ENCODE data around the gene ST3GAL3.

Gene ST3GAL3

DNA sequence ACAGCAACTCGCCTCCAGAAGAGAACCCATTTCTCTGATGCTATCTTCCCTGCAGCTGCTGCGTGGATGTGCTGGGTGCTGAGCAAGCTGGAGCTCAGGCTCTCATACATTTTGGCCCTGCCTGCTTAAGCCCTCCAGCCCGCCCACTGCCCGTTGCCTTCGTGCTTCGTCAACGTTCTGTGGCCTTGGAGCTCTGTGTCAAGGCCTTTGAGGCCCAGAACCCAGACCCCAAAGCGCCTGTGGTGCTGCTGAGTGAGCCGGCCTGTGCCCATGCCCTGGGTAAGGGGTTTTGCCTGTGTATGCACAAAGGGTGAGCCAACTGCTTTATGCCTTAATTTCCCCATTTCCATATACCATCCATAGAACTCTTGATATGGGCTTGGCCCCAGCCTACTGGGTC lies 263.6 kb downstream of the ST3GAL3 start:
- DNase-seq, result no peak

DNA sequence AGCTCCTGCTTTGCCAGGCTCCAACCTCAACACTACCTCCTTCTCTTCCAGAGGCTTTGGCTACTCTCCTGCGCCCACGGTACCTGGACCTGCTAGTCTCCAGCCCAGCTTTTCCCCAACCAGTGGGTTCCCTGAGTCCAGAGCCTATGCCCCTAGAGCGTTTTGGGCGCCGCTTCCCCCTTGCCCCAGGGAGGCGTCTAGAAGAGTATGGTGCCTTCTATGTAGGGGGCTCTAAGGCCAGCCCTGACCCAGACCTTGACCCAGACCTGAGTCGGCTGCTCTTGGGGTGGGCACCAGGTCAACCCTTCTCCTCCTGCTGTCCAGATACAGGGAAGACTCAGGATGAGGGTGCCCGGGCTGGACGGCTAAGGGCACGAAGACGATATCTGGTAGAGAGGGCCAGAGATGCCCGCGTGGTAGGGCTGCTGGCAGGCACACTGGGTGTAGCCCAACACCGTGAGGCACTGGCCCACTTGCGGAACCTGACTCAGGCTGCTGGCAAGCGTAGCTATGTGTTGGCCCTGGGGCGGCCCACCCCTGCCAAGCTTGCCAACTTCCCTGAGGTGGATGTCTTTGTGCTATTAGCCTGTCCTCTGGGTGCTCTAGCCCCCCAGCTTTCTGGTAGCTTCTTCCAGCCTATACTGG lies 264.1 kb downstream of the ST3GAL3 start:
- DNase-seq, result no peak

DNA sequence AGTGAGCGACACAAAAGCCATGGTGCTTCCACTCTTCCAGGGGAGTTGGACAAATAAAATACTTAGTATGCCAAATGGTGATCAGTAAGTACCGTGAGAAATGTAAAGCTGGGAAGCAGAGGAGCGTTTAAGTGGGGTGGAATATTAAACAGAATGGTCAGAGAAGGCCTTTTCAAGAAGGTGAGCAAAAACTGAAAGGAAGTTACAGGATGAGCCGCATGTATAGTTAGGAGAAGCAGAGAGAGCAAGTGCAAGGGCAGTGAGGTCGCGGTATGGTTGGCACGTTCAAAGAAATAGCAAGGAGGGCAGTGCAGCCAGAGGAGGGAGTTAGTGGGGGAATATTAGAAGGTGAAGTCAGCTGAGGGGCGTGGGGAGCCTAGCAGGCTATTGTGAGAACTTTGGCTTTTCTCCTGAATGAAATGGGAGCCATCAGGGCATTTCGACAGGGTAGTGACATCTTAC lies 266.7 kb downstream of the ST3GAL3 start:
- peak; percentile 83 for DNase-seq

DNA sequence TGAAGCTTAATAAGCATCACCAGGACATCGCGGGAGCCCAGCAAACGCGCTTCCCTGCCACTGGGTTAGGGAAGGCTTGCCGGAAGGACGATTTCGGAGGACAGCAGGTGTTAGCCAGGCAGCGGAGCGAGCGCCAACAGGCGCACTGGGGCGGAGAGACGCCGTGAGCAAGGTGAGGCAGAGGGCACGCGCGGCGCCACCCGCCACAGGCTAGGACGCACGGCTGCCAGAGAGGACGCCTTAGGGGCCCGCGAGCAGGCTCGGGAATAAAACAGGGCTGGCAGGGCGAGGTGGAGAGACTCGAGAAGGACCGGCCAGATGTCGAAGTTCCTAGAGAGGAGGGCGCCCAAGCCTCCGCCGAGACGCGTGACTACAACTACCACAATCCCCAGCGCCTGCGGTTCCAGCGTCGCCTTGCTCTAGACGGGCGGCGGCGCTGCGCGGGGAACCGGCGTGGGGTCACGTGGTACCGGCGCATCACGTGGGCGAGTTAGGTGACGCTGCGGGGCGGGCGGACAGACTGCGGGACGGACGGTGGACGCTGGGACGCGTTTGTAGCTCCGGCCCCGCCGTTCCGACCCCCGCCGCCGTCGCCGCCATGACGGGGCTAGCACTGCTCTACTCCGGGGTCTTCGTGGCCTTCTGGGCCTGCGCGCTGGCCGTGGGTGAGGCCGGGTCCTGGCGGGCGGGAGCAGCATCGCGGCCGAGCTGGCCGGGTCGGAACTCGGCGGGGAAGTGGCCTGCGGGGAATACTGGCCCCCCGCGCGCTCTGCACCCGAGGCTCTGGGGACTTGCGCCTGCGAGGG lies 267.3 kb downstream of the ST3GAL3 start, which contains the start of gene ATP6V0B:
Gene ATP6V0B, plus strand, starts transcription at position 518 of the 806 bp plus-strand sequence. Its CDS starts 81 bp downstream, at position 599.
- peak; percentile 90 for DNase-seq

DNA sequence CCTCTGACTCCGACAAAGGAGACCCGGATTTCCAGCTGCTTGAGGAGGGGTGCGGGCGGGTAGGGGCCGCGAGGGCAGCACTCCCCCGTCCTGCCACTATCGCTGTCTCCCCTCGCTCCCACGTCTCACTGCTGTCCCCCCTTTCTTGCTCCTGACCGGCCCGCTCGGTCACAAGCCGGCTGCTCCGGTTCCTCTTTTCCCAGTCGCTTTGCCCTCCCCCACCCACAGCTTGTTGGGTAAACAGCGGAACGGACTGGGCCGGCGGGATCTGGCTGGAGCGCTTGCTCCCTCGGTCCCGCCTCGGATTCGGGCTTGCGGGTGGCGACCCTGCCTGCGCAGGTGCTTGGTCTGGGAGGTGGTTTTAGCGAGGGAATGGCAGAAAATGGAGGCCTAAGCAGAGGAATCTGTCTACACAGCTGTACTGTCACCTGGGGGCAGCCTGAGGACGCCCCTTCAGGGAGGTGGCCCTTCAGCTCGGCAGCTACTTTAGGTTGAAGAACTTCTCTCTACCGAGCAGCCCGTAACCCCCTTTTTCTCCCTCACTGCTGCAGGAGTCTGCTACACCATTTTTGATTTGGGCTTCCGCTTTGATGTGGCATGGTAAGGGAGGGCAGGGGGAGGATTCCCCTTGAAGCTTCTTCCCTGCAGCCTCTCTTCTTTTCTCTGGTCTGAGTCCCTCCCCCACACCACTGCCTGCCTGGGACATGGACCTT lies 268.1 kb downstream of the ST3GAL3 start:
- DNase-seq, result no peak

DNA sequence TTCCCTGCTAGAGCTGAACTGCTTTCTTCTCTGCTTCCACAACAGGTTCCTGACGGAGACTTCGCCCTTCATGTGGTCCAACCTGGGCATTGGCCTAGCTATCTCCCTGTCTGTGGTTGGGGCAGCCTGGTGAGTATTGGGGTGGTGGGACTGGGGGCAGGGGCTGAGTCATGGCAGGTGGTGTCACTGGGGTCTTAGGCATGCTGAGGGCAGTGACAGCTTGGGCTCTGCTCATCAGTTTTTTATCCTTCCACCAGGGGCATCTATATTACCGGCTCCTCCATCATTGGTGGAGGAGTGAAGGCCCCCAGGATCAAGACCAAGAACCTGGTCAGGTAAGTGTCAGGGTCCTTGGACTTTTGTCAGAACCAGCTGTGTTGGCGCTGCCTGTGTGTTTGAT lies 268.7 kb downstream of the ST3GAL3 start:
- no peak for DNase-seq

DNA sequence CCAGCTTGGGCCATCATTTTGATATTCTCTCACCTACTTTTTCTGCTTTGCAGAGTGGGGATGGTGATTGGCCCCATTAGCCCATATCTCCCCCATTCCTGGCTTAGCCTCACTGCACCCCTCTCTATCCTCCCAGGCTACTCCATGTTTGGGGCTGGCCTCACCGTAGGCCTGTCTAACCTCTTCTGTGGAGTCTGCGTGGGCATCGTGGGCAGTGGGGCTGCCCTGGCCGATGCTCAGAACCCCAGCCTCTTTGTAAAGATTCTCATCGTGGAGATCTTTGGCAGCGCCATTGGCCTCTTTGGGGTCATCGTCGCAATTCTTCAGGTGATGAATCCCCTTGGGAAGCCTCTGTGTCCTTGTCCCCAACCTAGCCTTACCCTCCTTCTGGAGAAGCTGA lies 269.6 kb downstream of the ST3GAL3 start:
- DNase-seq, result no peak

DNA sequence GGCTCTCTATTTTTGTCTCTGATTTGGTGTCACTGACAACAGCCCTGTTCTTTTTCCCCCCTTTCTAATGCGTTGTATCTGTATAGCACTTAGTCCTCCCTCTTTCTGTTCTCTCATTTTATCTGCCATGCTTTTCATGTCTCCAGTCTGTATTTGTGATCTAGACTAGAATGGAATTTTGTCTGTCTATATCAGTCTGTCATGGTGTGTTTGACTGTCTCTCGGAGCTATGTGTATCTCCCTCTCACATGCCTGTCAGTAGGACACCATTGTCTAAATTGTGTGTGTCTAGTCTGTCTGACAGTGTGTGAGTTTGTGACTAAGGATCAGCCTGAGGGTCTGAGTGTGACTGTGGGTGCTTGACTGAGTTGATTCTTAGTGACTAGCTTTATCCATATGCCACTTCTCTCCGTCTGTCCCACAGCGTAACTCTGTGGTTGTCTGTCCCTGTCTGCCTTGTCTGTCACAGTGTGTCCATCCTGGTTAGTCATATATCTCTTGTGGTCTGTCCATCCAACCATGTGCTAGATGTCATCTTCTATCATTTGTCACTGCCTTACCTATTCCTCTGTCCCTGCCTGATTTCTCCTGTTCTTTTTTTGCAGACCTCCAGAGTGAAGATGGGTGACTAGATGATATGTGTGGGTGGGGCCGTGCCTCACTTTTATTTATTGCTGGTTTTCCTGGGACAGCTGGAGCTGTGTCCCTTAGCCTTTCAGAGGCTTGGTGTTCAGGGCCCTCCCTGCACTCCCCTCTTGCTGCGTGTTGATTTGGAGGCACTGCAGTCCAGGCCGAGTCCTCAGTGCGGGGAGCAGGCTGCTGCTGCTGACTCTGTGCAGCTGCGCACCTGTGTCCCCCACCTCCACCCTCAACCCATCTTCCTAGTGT lies 270.3 kb downstream of the ST3GAL3 start:
- no peak for DNase-seq

DNA sequence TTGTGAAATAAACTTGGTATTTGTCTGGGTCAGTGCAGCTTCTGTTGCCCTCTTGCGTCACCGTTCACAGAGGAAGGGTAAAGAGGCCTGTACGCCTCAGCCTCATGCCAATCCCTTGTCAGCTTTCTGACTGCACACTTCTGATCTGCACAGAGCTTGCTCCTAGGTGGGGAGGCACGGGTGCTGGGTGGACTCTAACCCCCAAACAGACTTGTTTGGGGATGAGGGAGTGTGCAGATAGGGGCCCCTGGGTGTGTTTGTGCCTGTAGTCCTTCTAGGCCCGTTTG lies 270.9 kb downstream of the ST3GAL3 start:
- DNase-seq, result no peak

DNA sequence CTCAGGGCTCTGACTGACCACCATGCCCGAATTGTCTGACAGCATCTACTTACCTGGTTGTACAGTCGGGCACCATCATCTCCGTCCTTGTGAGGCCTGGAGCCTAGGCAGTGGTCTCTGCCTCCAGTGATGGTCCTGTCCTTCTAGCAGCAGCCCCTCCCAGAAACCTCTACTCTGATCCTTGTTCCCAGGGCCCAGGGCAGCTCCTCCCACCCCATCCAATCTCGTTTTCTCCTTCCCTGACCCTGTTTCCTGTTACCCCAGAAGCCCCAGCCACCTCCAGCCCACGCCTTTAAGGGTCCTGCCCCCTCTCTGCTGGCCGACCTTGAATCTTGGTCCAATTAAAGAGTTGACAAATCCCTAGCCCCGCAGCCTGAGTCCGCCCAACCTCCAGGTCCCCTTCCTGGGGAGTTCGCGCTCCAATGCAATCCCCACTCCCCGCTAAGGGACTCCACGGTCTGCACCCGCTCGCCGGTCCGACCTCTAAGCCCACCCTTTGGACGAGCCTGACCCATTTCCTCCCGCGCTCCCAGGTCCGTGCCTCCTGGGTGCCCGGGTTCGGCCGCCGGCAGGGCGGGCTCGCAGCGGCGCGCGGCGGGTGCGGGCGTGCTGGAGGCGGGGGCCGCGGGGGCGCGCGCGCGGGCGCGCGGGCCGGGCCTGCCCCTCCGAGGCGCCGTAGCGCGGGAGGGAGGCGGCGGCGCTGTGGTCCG lies 271.4 kb downstream of the ST3GAL3 start, which contains the start of gene B4GALT2:
Gene B4GALT2, plus strand, starts transcription at position 660 of the 710 bp plus-strand sequence. CDS start 1,951 bp downstream, outside the sequence.
- DNase-seq, result peak; percentile 35

DNA sequence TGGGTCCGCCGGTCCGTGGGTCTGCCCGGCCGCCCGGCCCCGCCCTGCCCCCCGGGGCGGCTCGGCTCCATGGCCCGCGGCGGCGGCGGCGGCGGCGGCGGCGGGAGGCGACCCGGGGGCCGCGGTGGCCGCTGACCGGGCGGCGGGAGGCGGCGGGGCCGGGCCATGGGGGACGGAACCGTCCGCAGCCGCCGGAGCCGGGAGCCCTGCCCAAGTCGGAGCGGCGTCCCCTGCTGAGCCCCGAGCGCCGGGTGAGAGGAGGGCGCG lies 271.9 kb downstream of the ST3GAL3 start:
- DNase-seq, result no peak

DNA sequence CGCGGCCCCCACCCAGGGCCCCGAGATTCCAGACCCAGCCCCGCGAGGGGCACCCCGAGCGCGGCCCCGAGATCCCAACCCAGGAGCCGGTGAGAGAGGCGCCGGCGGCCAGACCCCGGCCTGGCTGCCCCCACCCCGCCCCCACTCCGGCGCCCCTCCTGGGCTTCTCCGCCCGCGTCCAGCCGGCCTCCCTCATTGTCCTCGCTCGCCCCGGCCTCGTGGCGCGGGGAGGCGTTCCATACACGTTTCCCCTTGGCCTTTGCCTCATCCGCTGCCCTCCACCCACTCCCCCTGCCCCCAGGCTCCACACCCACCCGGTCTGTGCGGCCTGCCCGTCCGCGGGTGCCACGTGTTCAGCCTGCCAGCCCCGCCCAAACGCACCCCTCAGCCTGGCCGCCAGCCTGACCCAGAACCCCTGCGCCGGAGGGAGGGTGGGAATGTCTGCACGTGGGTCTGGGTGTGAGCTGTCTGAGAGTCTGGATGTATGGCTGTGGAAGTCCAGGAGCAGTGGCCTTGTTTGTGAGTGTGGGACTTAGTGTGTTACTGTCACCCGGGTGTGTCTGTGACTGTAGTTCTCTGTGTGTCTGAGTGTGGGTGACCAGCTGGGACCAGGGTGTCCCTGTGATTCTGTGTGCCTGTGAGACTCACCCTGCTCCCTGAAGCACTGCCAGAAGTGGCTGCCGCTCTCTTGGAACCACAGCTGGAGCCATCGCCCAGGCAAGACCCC lies 272.4 kb downstream of the ST3GAL3 start:
- peak; percentile 19 for DNase-seq

DNA sequence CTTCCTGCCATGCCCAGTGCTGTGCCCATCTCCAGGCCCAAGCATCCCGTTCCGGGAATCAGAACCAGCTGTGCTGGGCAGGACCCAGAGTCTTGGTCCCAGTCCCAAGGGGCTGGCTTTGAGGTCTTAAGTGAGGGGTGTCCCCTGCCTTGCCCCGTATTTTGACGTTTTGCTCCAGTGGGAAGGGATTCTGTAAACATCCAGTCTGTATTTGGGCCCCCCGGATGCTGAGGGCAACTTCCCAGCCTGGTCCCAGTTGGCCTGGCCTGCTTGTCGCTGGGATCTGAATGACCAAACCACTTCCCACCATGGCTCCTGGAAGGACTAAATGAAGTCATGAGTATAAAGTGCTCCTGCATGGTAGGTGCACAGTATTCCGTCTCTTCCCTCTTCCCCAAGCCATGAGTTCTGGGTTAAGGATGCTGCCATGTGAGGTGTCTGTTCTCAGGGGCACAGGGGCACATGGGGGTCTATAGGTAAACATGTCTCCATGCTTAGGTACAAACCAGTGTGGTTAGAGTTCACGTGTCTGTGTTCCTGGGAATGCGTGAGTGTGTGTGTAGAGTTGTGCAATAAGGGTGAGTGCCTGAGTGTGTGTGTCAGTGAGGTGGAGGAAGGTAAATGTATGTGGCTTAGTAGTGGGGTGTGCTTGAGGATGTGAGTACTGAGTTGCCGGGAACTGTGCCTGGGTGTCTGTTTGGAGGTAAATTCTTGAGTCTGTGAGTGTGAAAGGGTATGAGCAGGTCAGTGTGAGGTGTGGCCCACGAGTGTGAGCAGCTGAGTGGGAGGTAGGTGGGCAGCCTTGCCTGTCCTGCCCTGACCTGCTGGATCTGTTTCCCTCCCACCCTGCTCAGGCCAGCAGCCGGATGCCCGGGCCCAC lies 273.2 kb downstream of the ST3GAL3 start:
- DNase-seq, result no peak
